WTC11 (cell line): ENCODE measurements around the gene TCF15. TPM values are rescaled to one million over a fixed set of nuclear protein-coding genes. Genes with fewer than 3 reads are reported as not detected.

Experiments used
- ATAC-seq: fragments of 200-7000 bp; cut with Tn5 transposase; 2 replicates; pipeline ENCODE4 v1.10.0; 2021; ENCODE audit warnings: mild to moderate bottlenecking, moderate library complexity
- CTCF ChIA-PET: fragments of 300-600 bp; sonication (Branson Sonifier 250); formaldehyde crosslinking; loops from one replicate; lab custom pipeline; 2021; ENCODE audit warnings: antibody characterized with exemption; lab: Charles Lee
- POLR2A ChIA-PET: fragments of 350-600 bp; sonication (Branson Sonifier 250); formaldehyde crosslinking; loops from one replicate; lab custom pipeline; 2021; ENCODE audit warnings: antibody characterized with exemption; lab: Charles Lee
- DNase-seq: peaks from one replicate; pipeline ENCODE4 v3.0.0; 2021; ENCODE audit warnings: low spot score
- H3K27ac Mint-ChIP-seq: 2 replicates; pipeline ENCODE4 v1.8.0; 2021; ENCODE audit warnings: mixed read lengths
- H3K27me3 Mint-ChIP-seq: 2 replicates; pipeline ENCODE4 v1.8.0; 2021; ENCODE audit warnings: low read depth, mild to moderate bottlenecking, moderate library complexity, mixed read lengths
- H3K36me3 Mint-ChIP-seq: 2 replicates; pipeline ENCODE4 v1.8.0; 2021; ENCODE audit warnings: mixed read lengths
- H3K4me1 Mint-ChIP-seq: 2 replicates; pipeline ENCODE4 v1.8.0; 2022; ENCODE audit warnings: mixed read lengths
- H3K4me3 Mint-ChIP-seq: 2 replicates; pipeline ENCODE4 v1.8.0; 2021; ENCODE audit warnings: mild to moderate bottlenecking, moderate library complexity, mixed read lengths
- H3K9me3 Mint-ChIP-seq: 2 replicates; pipeline ENCODE4 v1.8.0; 2021; ENCODE audit warnings: mixed read lengths
- CREB1 ChIP-seq: sonication (generic); formaldehyde crosslinking; IDR thresholded peaks from 2 replicates; pipeline ENCODE4 v1.8.0; 2023; ENCODE audit warnings: mild to moderate bottlenecking, missing genetic modification reagents
- EMX1 ChIP-seq: fragments of 250-450 bp; sonication (Bioruptor Pico); IDR thresholded peaks from 2 replicates; pipeline ENCODE4 v1.8.0; 2021; ENCODE audit warnings: mild to moderate bottlenecking
- FOXK1 ChIP-seq: sonication (generic); formaldehyde crosslinking; IDR thresholded peaks from 2 replicates; pipeline ENCODE4 v1.8.0; 2022; ENCODE audit warnings: mild to moderate bottlenecking, moderate library complexity, missing genetic modification reagents
- GTF2I ChIP-seq: fragments of 250-450 bp; sonication (Bioruptor Pico); conservative IDR thresholded peaks from 2 replicates; pipeline ENCODE4 v1.4.0; 2021; ENCODE audit warnings: mild to moderate bottlenecking
- IRF2 ChIP-seq: sonication (generic); formaldehyde crosslinking; IDR thresholded peaks from 2 replicates; pipeline ENCODE4 v1.8.0; 2022; ENCODE audit warnings: low read depth, missing genetic modification reagents, borderline replicate concordance
- JUN ChIP-seq: sonication (generic); formaldehyde crosslinking; IDR thresholded peaks from 2 replicates; pipeline ENCODE4 v1.8.0; 2023; ENCODE audit warnings: mild to moderate bottlenecking, missing genetic modification reagents
- KAT7 ChIP-seq: sonication (generic); formaldehyde crosslinking; IDR thresholded peaks from 2 replicates; pipeline ENCODE4 v1.8.1; 2023; ENCODE audit warnings: missing genetic modification reagents, mild to moderate bottlenecking, borderline replicate concordance
- MXD4 ChIP-seq: fragments of 250-450 bp; sonication (Bioruptor Pico); IDR thresholded peaks from 2 replicates; pipeline ENCODE4 v1.8.0; 2021; ENCODE audit warnings: mild to moderate bottlenecking, moderate library complexity, borderline replicate concordance
- MYBL2 ChIP-seq: sonication (generic); formaldehyde crosslinking; IDR thresholded peaks from 2 replicates; pipeline ENCODE4 v1.8.1; 2023; ENCODE audit warnings: mild to moderate bottlenecking, moderate library complexity, missing genetic modification reagents
- NFYB ChIP-seq: sonication (generic); formaldehyde crosslinking; conservative IDR thresholded peaks from 2 replicates; pipeline ENCODE4 v1.8.0; 2022; ENCODE audit warnings: low read depth, missing genetic modification reagents
- NR1H2 ChIP-seq: sonication (generic); formaldehyde crosslinking; IDR thresholded peaks from 2 replicates; pipeline ENCODE4 v1.9.0; 2021; ENCODE audit warnings: mild to moderate bottlenecking, moderate library complexity, missing genetic modification reagents
- NR3C1 ChIP-seq: sonication (generic); formaldehyde crosslinking; conservative IDR thresholded peaks from 2 replicates; pipeline ENCODE4 v1.8.1; 2023; ENCODE audit warnings: low read depth, mild to moderate bottlenecking, missing genetic modification reagents
- SMAD3 ChIP-seq: sonication (generic); formaldehyde crosslinking; IDR thresholded peaks from 2 replicates; pipeline ENCODE4 v1.8.0; 2022; ENCODE audit warnings: missing genetic modification reagents, mild to moderate bottlenecking, borderline replicate concordance
- STAT6 ChIP-seq: sonication (generic); formaldehyde crosslinking; conservative IDR thresholded peaks from 2 replicates; pipeline ENCODE4 v1.8.1; 2023; ENCODE audit warnings: mild to moderate bottlenecking, low read depth, missing genetic modification reagents, moderate library complexity
- TCF7 ChIP-seq: sonication (generic); formaldehyde crosslinking; IDR thresholded peaks from 2 replicates; pipeline ENCODE4 v1.8.0; 2022; ENCODE audit warnings: mild to moderate bottlenecking, low read depth, missing genetic modification reagents, moderate library complexity
- TP53 ChIP-seq: sonication (generic); formaldehyde crosslinking; IDR thresholded peaks from 2 replicates; pipeline ENCODE4 v1.8.1; 2023; ENCODE audit warnings: mild to moderate bottlenecking, missing genetic modification reagents
- USF1 ChIP-seq: sonication (generic); formaldehyde crosslinking; IDR thresholded peaks from 2 replicates; pipeline ENCODE4 v1.8.0; 2022; ENCODE audit warnings: mild to moderate bottlenecking, missing genetic modification reagents
- USF2 ChIP-seq: sonication (generic); formaldehyde crosslinking; IDR thresholded peaks from 2 replicates; pipeline ENCODE4 v1.8.1; 2023; ENCODE audit warnings: mild to moderate bottlenecking, missing genetic modification reagents, moderate library complexity
- ZBTB43 ChIP-seq: sonication (generic); formaldehyde crosslinking; IDR thresholded peaks from 2 replicates; pipeline ENCODE4 v1.8.1; 2023; ENCODE audit warnings: mild to moderate bottlenecking, missing genetic modification reagents
- ZNF671 ChIP-seq: fragments of 250-450 bp; sonication (Bioruptor Pico); IDR thresholded peaks from 2 replicates; pipeline ENCODE4 v1.8.0; 2021; ENCODE audit warnings: mild to moderate bottlenecking
- total RNA-seq: library from RNA; stranded (reverse); gene quantifications from 3 replicates; pipeline ENCODE4 v1.2.3, GENCODE V29; 2021
- TF ChIP-seq, protein P1 (sequence below): fragments of 250-450 bp; sonication (Bioruptor Pico); IDR thresholded peaks from 2 replicates; pipeline ENCODE4 v1.9.0; 2021; ENCODE audit warnings: mild to moderate bottlenecking, borderline replicate concordance
- TF ChIP-seq, protein P2 (sequence below): sonication (generic); formaldehyde crosslinking; IDR thresholded peaks from 2 replicates; pipeline ENCODE4 v1.8.0; 2023; ENCODE audit warnings: missing genetic modification reagents, mild to moderate bottlenecking, borderline replicate concordance

TCF15 gene
- total RNA-seq, 1 experiment from 2014 or later = 3.8 TPM

DNA sequence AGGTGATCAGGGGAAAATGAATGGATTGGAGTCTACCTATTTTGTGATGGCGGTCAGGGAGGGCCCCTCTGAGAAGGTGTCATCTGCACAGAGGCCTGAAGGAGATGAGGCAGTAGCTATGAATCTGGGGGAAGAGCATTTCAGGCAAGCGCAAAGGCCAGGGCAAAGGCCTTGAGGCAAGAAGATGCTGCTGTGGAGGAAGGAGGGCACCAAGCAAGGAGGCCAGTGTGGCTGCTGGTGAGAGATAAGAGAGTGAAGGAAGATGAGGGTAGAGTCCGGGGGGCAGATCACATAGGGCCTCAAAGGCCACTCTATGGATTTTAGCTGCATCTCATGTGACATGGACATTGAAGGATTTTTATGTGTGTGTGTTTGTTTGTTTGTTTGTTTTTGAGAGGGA, 45.9 kb downstream of the TCF15 start (continued):
- no peak for TF ChIP-seq USF1 (CRISPR knock-in tag)
- no peak for TF ChIP-seq NR1H2 (CRISPR knock-in tag)
- TF ChIP-seq JUN (CRISPR knock-in tag) = no peak
- TF ChIP-seq NR3C1 = no peak
- no peak for TF ChIP-seq EMX1 (CRISPR knock-in tag)
- TF ChIP-seq KAT7 (CRISPR knock-in tag) = no peak
- no peak for TF ChIP-seq GTF2I (CRISPR knock-in tag)
- no peak for TF ChIP-seq USF2
- TF ChIP-seq TCF7 (CRISPR knock-in tag) = no peak
- TF ChIP-seq IRF2 = no peak
- TF ChIP-seq, all 79 proteins: peak for 0

GRCh38 chr20:563187-563586, 46.9 kb downstream of the TCF15 start:
- no peak for ATAC-seq
- no peaks in the 10 kb centered on the region for H3K9me3 Mint-ChIP-seq
- POLR2A ChIA-PET = interaction anchor here (1.2 kb wide), 1 partner anchor 49 kb away, joined by 5 read pairs; no protein-coding TSS in a partner anchor
- no peak overlapping the region for H3K27ac Mint-ChIP-seq
- H3K4me3 Mint-ChIP-seq = no peak overlapping the region
- CTCF ChIA-PET = interaction anchor here (0.8 to 4.4 kb wide), 12 partner anchors 9 to 176 kb away, joined by 4 to 58 read pairs (median 5); partner anchors contain the start of gene CSNK2A1
- peaks cover 3% of the 10 kb centered on the region; the same call in 1 of the 2 replicates for H3K4me1 Mint-ChIP-seq
- DNase-seq = no peak
- no peaks in the 10 kb centered on the region for H3K27me3 Mint-ChIP-seq
- no peaks in the 10 kb centered on the region for H3K36me3 Mint-ChIP-seq
- TF ChIP-seq ZNF671 (no peak), JUN (CRISPR knock-in tag) (no peak), USF2 (no peak), NR1H2 (CRISPR knock-in tag) (no peak), GTF2I (CRISPR knock-in tag) (no peak), MYBL2 (CRISPR knock-in tag) (no peak), SMAD3 (CRISPR knock-in tag) (no peak), TP53 (no peak), CREB1 (no peak), STAT6 (no peak), FOXK1 (CRISPR knock-in tag) (no peak), MXD4 (CRISPR knock-in tag) (no peak), NFYB (no peak), ZBTB43 (no peak)
- TF ChIP-seq, protein P1, sequence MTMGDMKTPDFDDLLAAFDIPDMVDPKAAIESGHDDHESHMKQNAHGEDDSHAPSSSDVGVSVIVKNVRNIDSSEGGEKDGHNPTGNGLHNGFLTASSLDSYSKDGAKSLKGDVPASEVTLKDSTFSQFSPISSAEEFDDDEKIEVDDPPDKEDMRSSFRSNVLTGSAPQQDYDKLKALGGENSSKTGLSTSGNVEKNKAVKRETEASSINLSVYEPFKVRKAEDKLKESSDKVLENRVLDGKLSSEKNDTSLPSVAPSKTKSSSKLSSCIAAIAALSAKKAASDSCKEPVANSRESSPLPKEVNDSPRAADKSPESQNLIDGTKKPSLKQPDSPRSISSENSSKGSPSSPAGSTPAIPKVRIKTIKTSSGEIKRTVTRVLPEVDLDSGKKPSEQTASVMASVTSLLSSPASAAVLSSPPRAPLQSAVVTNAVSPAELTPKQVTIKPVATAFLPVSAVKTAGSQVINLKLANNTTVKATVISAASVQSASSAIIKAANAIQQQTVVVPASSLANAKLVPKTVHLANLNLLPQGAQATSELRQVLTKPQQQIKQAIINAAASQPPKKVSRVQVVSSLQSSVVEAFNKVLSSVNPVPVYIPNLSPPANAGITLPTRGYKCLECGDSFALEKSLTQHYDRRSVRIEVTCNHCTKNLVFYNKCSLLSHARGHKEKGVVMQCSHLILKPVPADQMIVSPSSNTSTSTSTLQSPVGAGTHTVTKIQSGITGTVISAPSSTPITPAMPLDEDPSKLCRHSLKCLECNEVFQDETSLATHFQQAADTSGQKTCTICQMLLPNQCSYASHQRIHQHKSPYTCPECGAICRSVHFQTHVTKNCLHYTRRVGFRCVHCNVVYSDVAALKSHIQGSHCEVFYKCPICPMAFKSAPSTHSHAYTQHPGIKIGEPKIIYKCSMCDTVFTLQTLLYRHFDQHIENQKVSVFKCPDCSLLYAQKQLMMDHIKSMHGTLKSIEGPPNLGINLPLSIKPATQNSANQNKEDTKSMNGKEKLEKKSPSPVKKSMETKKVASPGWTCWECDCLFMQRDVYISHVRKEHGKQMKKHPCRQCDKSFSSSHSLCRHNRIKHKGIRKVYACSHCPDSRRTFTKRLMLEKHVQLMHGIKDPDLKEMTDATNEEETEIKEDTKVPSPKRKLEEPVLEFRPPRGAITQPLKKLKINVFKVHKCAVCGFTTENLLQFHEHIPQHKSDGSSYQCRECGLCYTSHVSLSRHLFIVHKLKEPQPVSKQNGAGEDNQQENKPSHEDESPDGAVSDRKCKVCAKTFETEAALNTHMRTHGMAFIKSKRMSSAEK (CRISPR knock-in tag) = no peak
- TF ChIP-seq, protein P2, sequence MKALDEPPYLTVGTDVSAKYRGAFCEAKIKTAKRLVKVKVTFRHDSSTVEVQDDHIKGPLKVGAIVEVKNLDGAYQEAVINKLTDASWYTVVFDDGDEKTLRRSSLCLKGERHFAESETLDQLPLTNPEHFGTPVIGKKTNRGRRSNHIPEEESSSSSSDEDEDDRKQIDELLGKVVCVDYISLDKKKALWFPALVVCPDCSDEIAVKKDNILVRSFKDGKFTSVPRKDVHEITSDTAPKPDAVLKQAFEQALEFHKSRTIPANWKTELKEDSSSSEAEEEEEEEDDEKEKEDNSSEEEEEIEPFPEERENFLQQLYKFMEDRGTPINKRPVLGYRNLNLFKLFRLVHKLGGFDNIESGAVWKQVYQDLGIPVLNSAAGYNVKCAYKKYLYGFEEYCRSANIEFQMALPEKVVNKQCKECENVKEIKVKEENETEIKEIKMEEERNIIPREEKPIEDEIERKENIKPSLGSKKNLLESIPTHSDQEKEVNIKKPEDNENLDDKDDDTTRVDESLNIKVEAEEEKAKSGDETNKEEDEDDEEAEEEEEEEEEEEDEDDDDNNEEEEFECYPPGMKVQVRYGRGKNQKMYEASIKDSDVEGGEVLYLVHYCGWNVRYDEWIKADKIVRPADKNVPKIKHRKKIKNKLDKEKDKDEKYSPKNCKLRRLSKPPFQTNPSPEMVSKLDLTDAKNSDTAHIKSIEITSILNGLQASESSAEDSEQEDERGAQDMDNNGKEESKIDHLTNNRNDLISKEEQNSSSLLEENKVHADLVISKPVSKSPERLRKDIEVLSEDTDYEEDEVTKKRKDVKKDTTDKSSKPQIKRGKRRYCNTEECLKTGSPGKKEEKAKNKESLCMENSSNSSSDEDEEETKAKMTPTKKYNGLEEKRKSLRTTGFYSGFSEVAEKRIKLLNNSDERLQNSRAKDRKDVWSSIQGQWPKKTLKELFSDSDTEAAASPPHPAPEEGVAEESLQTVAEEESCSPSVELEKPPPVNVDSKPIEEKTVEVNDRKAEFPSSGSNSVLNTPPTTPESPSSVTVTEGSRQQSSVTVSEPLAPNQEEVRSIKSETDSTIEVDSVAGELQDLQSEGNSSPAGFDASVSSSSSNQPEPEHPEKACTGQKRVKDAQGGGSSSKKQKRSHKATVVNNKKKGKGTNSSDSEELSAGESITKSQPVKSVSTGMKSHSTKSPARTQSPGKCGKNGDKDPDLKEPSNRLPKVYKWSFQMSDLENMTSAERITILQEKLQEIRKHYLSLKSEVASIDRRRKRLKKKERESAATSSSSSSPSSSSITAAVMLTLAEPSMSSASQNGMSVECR (CRISPR knock-in tag) = no peak
